ENCODE results near the gene GLYR1.

GLYR1 gene

DNA sequence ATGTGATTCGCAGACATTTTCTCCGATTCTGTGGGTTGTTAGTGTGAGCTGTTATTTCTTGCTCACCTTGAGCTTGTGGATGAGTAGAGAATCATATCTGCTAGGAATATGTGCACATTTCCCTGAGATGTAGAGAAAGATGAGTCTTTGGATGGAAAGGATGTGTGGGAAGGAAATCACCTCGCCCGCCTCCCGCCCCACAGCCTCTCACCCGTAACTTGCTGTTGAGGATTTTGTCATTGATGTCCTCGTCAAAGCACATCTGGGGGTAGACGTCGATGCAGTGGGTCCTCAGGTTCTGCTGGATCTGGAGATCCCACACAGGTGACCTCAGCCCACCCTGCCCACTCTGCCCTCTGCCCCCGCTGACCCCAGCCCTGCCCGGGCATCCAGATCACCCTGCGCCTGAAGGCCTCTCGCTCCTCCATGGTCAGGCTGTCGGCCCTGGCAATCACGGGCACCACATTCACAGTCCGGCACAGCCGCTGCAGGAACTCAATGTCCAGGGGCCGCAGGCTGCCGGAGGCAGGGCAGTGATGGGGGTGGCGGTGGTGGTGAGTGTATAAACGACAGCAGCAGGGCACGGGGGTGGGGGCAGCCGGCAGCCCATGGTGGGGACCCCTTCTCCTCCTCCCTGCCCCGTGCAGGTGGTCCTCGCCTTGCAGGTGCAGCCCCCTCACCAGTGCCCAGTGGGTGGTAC, 63.7 kb downstream of the GLYR1 start:
- H3K4me3 ChIP-seq (ENCODE audit: low read length), result no peak overlapping the region
- DNase-seq (ENCODE audit: low read depth), result no peak
- TF ChIP-seq, protein P1, sequence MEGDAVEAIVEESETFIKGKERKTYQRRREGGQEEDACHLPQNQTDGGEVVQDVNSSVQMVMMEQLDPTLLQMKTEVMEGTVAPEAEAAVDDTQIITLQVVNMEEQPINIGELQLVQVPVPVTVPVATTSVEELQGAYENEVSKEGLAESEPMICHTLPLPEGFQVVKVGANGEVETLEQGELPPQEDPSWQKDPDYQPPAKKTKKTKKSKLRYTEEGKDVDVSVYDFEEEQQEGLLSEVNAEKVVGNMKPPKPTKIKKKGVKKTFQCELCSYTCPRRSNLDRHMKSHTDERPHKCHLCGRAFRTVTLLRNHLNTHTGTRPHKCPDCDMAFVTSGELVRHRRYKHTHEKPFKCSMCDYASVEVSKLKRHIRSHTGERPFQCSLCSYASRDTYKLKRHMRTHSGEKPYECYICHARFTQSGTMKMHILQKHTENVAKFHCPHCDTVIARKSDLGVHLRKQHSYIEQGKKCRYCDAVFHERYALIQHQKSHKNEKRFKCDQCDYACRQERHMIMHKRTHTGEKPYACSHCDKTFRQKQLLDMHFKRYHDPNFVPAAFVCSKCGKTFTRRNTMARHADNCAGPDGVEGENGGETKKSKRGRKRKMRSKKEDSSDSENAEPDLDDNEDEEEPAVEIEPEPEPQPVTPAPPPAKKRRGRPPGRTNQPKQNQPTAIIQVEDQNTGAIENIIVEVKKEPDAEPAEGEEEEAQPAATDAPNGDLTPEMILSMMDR (conservative IDR thresholded peaks at IDR 0.05; ENCODE audit: low read length), result no peak

GRCh38 chr16:4780235-4780634, 66.9 kb downstream of the GLYR1 start:
- no peak overlapping the region for H3K4me3 ChIP-seq (ENCODE audit: low read length)
- no peak for DNase-seq (ENCODE audit: low read depth)
- TF ChIP-seq, protein P1 (conservative IDR thresholded peaks at IDR 0.05; ENCODE audit: low read length), result no peak

DNA sequence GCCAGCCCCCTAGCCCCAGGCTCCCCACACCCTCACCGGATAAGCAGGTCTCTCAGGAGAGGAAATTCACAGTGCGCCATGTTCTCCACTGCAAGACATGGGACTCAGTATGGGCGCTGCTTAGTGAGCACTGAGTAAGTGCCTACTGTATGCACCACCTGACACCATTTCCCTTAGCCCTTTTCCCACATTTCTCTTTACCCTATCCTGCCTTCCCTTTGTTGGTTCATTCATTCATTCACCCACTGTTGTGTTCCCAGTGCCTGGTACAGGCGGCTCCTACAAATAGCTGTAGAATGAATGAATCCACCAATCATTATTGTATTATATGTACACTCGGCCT, 69.1 kb downstream of the GLYR1 start:
- TF ChIP-seq, protein P1 (conservative IDR thresholded peaks at IDR 0.05; ENCODE audit: low read length), result no peak
- DNase-seq (ENCODE audit: low read depth), result no peak
- no peak overlapping the region for H3K4me3 ChIP-seq (ENCODE audit: low read length)

- DNase-seq (ENCODE audit: low read depth), result no peak
- TF ChIP-seq, protein P1 (conservative IDR thresholded peaks at IDR 0.05; ENCODE audit: low read length), result no peak
- H3K4me3 ChIP-seq (ENCODE audit: low read length), result no peak overlapping the region
Measured at GRCh38 chr16:4777339-4778049, 69.6 kb downstream of the GLYR1 start.

DNA sequence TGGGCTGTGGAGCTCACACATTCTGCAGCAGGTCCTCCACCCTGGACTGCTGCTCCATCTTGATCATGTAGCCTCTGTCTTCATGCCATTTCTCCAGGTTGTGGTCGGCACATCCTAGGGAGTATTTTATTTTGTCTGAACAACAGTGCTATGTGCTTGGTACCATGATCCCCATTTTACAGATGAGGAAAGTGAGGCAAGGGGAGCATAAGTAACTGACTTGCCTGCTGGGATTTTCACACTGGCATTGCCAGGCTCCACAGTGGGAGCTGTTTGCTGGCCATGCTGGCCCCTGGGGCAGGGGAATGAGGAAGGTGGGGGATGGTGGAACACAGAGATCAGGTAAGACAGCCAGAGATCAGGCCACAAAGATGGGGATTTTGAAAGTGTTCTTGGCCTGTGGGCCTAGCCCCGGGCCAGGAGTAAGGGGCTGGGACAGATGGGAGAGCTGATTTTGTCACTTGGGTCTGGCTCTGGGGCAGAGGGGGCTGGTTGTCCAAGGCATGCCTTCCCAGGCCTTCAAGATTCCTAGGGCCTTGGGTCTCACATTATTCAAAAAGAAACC, 70.9 kb downstream of the GLYR1 start:
- no peak for DNase-seq (ENCODE audit: low read depth)
- TF ChIP-seq, protein P1 (conservative IDR thresholded peaks at IDR 0.05; ENCODE audit: low read length), result no peak

DNA sequence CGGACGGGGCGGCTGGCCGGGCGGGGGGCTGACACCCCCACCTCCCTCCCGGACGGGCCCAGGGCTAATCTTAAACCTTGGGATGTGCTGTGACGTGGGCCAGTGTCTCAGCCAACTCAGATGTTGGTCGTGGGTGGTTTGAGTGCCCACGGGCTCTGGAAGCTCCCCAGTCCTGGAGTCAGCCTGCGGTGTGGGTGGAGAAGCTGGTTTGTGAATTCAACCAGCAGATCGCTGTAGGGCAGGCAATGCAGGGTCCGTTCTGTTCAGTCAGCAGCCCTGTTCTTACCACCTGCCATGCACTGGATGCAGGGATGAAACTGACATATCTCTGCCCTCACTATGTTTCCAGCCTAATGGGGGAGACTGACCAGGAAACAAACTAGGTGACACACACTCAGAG, 72.1 kb downstream of the GLYR1 start:
- no peak overlapping the region for H3K4me3 ChIP-seq (ENCODE audit: low read length)
- TF ChIP-seq, protein P1 (conservative IDR thresholded peaks at IDR 0.05; ENCODE audit: low read length), result no peak
- no peak for DNase-seq (ENCODE audit: low read depth)

More for the DNA sequence above, 70.9 kb downstream of the GLYR1 start:
- no peak overlapping the region for H3K4me3 ChIP-seq (ENCODE audit: low read length)

- DNase-seq (ENCODE audit: low read depth), result no peak
- TF ChIP-seq, protein P1 (conservative IDR thresholded peaks at IDR 0.05; ENCODE audit: low read length), result no peak
- H3K4me3 ChIP-seq (ENCODE audit: low read length), result no peak overlapping the region
Measured at GRCh38 chr16:4772351-4772750, 74.7 kb downstream of the GLYR1 start.

All from AG10803 (cell line).